Activated CD8-positive, alpha-beta memory T cell treated with anti-CD3 and anti-CD28 coated beads, Interleukin-2, amount 50 U/mL, for 1 hour (primary cell): Measurements from ENCODE around the gene TRIM62.

Experiments
- DNase-seq: peaks from one replicate; pipeline ENCODE4 v3.0.0-alpha.2; 2020; ENCODE audit errors: extremely low read depth

Gene TRIM62

GRCh38 chr1:33180911-33181890, 642 bp downstream of the TRIM62 start:
- DNase-seq = no peak

- DNase-seq = peak; percentile 54
Measured at GRCh38 chr1:33180226-33180910, 1.5 kb downstream of the TRIM62 start.

DNA sequence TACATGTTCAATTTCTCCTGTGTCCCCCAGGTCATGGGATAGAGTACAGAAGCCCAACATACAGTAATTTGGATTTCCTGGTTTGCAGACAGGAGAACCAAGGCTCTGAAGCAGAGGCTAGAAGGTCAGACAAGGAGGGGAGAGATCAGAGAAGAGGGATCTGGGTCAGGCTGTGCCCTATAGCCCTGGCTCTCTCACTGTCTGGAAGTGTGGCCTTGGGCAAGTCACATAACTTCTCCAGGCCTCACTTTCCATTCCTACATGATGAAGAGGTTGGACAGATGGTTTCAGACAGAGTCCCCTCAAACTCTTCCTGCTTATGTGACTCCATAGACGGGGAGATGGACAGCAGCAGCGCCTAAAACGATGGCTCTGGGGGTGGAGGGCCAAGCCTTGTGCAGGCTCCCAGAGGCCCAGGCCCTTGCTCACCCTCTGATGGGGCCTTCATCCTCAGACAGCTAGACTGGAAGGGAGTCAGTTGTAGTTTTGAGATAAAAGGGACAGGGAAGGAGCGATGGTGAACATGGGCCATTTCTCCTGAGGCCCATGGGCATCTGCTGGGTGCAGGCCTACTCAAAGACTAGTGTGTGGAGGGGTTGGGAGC, 2.9 kb downstream of the TRIM62 start:
- DNase-seq = no peak

GRCh38 chr1:33177996-33178540, 3.8 kb downstream of the TRIM62 start:
- no peak for DNase-seq

DNA sequence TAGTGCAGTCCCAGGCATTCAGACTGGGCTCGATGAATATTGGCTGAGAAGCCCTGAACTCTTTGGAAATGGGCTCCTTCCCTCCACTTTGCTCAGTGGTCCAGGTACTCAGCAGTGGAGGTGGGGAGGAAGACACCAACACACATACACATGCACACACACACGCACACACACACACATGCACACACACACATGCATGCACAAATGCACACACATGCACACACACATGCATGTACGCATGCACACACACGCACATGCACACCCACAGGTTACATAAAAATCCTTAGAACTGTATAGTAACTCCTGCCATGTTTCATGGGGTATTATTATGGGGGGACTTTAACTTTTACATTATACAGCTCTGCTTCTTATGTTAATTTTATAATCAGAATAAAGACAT, 5.0 kb downstream of the TRIM62 start:
- DNase-seq = no peak

DNA sequence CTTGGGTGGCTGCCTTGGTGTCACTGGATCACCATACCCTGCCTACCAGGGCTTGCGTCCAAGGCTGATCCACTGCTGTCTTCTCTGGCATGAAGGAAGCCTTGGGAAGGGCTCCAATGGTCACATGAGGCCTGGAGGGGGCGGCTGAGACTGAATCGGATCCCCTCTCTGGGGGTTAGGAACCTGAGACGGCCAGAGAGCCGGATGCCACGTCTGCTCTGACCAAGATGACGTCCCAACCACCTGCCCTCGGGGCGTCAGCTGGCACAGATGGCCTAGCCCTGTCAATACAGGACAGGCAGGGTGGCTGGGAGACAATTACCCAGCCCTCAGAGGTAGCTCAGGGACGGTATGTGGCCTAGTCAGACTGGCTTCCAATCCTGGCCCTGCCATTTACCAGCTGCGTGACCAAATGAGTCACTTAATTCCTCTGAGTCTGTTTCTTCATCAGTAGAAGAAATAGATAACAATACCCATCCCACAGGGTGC, 5.4 kb downstream of the TRIM62 start:
- DNase-seq = no peak

DNA sequence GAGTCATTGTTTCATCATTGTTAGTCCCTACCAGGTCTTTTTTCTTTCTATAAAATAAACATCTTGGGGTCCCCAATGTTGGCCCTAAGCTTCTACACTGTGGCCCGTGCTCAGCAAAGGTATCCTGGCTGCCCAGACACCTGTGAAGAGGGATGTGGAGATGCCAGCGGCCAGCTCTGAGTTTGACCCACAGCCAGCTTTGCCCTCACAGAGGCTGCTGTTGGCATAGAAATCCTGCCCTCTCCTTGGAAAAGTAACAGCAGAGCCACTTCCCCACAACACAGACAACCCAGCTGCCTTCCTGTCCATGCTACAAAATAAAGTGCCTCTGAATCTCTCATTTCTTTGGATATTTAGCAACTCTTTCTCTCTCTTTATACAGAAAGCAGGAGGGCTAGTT, 6.0 kb downstream of the TRIM62 start:
- no peak for DNase-seq

- no peak for DNase-seq
Measured at GRCh38 chr1:33173091-33173490, 8.8 kb downstream of the TRIM62 start.

GRCh38 chr1:33171977-33172813, 9.6 kb downstream of the TRIM62 start:
- DNase-seq = no peak

GRCh38 chr1:33170351-33171274, 11.2 kb downstream of the TRIM62 start:
- no peak for DNase-seq

- DNase-seq = no peak
Measured at GRCh38 chr1:33169290-33170055, 12.4 kb downstream of the TRIM62 start.

DNA sequence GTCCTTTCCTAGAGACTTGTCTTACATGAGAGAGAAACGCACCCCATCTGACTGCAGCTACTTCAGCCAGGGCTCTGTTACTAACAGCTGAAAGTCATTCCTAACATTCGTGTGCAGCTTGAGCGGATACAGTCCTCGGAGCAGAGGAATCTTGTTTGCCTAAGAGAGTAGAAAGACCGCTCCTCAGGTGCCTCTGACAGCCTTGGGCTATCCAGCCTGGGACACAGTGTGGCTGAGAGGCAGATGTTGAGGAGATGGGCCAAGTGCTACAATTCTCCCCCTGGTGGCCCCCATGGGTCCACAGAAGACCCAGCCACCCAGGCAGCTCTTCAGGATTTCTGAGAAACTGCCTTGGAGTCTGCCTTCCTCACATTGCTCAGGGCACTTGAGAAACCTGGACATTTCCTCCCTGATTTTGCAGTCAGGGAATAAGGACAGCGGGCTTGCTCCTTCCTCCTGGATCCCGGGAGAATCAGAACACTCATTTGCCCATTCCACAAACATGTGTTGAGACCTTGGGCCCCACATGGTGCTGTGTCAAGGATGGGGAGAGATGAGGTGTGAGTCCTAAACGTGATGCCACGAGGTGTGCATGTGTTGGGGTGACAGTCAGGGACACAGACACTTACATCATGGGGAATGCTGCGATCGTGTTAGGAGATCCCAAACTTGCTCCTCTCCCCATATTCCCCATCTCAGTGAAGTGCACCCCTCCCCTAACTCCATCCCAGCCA, 13.1 kb downstream of the TRIM62 start:
- DNase-seq = no peak

GRCh38 chr1:33167650-33168447, 14.0 kb downstream of the TRIM62 start:
- DNase-seq = no peak

GRCh38 chr1:33165809-33166208, 16.0 kb downstream of the TRIM62 start:
- DNase-seq = no peak

DNA sequence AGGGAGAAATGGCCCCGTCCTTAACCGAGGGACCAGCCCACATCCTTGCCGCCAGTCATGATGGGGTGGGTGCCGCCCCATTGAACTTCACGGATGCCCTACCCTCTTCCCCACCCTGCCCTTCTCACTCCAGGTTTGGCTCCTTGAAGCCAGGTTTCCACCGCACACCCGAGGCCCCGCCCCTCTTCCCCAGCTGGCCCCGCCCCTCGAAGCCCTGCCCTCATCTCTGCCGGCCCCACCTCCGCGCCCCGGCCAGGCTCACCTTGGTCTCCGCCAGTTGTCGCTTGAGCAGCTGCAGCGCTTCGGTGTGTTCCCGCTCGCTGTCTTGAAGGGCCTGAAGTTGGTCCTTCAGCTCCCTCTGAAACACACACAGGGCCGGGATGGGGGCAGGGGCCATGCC, 16.6 kb downstream of the TRIM62 start:
- DNase-seq = no peak

- no peak for DNase-seq
Measured at GRCh38 chr1:33163621-33164519, 18.0 kb downstream of the TRIM62 start.

DNA sequence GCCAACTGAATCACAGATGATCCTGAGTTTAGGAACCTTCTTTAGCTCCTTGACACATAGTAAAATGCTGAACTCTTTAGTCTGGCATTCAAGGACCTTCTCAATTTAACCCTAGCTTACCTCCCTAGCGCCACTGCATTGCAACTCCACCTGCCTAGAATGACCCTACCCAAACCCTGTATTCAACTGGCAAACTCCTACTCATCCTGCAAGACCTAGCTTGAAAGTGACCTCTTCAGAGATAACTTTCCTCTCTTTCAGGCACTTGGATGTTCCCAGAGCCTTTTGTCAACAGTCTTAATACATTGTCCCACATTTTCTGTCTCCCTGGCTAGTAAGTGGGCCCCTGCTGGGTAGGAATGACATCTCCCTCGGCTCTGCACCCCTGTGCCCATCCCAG, 19.7 kb downstream of the TRIM62 start:
- DNase-seq = no peak
